ENCODE measurements around the gene COL5A3.
A peak's percentile ranks its signal among the peaks of the same experiment; 100 is the strongest.

The COL5A3 gene

GRCh38 chr19:10000171-10000826 lies 10.0 kb downstream of the COL5A3 start:
- peak; percentile 73 for DNase-seq (ENCODE audit: low read depth)
- no peak overlapping the region for H3K4me3 ChIP-seq (ENCODE audit: low read depth, low read length)
- TF ChIP-seq, protein P1, sequence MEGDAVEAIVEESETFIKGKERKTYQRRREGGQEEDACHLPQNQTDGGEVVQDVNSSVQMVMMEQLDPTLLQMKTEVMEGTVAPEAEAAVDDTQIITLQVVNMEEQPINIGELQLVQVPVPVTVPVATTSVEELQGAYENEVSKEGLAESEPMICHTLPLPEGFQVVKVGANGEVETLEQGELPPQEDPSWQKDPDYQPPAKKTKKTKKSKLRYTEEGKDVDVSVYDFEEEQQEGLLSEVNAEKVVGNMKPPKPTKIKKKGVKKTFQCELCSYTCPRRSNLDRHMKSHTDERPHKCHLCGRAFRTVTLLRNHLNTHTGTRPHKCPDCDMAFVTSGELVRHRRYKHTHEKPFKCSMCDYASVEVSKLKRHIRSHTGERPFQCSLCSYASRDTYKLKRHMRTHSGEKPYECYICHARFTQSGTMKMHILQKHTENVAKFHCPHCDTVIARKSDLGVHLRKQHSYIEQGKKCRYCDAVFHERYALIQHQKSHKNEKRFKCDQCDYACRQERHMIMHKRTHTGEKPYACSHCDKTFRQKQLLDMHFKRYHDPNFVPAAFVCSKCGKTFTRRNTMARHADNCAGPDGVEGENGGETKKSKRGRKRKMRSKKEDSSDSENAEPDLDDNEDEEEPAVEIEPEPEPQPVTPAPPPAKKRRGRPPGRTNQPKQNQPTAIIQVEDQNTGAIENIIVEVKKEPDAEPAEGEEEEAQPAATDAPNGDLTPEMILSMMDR (conservative IDR thresholded peaks at IDR 0.05; ENCODE audit: low read depth, low read length) = peak; percentile 92

GRCh38 chr19:9996541-9996940 lies 13.8 kb downstream of the COL5A3 start:
- no peak for DNase-seq (ENCODE audit: low read depth)
- TF ChIP-seq, protein P1 (conservative IDR thresholded peaks at IDR 0.05; ENCODE audit: low read depth, low read length) = no peak
- H3K4me3 ChIP-seq (ENCODE audit: low read depth, low read length) = no peak overlapping the region

DNA sequence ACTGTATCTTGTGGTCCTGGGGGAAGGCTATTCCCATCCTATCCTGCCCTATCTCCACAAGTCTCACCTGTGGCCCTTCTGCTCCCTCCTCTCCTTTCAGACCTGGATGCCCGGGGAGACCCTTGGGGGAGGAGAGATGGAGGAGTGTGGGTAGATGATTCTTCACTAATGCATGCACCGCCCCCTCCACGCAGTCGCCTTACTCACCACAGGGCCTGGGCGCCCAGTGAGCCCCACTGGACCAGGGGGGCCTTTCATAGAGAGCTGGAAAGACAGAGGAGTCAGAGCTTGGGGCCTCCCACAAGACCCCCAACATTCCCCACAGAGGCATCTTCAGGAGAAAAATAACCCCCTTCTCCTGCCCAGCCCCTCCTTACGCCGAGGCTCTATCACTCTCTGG lies 14.3 kb downstream of the COL5A3 start:
- TF ChIP-seq, protein P1 (conservative IDR thresholded peaks at IDR 0.05; ENCODE audit: low read depth, low read length) = no peak
- DNase-seq (ENCODE audit: low read depth) = no peak
- H3K4me3 ChIP-seq (ENCODE audit: low read depth, low read length) = no peak overlapping the region

- H3K4me3 ChIP-seq (ENCODE audit: low read depth, low read length) = no peak overlapping the region
- DNase-seq (ENCODE audit: low read depth) = no peak
- TF ChIP-seq, protein P1 (conservative IDR thresholded peaks at IDR 0.05; ENCODE audit: low read depth, low read length) = no peak
These were observed 15.2 kb downstream of the COL5A3 start for GRCh38 chr19:9995084-9995483.

DNA sequence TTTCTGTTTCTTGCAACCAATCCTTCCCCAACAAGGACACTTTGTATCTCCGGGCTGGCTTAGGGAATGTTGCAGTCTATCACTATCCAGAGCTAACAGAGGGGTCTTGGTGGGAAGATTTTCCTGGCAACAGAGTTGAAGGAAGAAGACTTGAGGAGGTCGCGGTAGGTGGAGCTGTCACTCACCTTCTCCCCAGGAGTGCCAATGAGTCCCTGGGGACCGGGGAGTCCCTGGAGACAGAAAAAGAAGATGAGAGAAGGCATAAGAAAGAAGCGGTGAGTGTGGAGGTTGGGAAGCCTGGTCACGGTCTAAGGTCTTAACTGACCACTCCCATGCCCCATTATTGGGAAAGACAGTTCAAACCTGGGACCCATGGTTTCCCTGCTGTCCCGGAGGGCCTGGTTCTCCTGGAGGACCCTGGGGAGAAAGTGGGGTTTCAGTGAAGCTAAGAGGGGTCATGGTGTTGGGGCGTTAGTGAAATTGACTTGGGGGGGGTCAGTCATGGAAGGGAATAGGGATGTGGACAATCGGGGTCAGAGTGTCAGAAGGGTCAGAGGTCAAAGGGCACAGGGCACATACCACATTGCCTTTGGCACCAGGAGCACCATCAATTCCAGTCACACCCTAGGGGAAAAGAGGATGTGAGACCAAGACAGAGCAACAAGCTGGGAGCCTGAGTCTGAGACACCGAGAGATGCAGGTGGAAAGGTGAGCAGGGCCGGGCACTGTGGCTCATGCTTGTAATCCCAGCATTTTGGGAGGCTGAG lies 18.7 kb downstream of the COL5A3 start:
- no peak overlapping the region for H3K4me3 ChIP-seq (ENCODE audit: low read depth, low read length)
- no peak for DNase-seq (ENCODE audit: low read depth)
- TF ChIP-seq, protein P1 (conservative IDR thresholded peaks at IDR 0.05; ENCODE audit: low read depth, low read length) = no peak

DNA sequence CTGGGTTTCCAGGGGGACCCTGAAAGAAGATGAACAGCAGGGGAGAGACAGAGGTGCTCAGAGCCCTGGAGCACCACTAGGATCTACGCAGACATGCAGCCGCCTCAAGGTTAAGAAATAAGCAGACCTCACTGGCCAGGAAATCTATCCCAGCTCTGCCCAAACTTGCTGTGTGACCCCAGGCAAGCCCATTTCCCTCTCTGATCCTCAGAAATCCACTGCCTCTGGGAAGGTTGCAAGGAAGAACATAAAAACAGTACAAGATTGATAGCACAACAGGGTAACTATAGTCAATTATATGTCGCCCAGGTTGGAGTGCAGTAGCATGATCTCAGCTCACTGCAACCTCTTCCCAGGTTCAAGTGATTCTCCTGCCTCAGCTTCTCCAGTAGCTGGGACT lies 20.8 kb downstream of the COL5A3 start:
- DNase-seq (ENCODE audit: low read depth) = no peak
- no peak overlapping the region for H3K4me3 ChIP-seq (ENCODE audit: low read depth, low read length)
- TF ChIP-seq, protein P1 (conservative IDR thresholded peaks at IDR 0.05; ENCODE audit: low read depth, low read length) = no peak
